Endometrium (tissue), 2 donors: ENCODE measurements around the gene STRA6.

Experiments
- FAIRE-seq: peaks from 2 replicates; lab custom pipeline; 2012; peaks lifted over from hg19 to GRCh38; lab: Jason Lieb, UNC
- donor health status: control.
- donor health status: control.

The STRA6 gene

DNA sequence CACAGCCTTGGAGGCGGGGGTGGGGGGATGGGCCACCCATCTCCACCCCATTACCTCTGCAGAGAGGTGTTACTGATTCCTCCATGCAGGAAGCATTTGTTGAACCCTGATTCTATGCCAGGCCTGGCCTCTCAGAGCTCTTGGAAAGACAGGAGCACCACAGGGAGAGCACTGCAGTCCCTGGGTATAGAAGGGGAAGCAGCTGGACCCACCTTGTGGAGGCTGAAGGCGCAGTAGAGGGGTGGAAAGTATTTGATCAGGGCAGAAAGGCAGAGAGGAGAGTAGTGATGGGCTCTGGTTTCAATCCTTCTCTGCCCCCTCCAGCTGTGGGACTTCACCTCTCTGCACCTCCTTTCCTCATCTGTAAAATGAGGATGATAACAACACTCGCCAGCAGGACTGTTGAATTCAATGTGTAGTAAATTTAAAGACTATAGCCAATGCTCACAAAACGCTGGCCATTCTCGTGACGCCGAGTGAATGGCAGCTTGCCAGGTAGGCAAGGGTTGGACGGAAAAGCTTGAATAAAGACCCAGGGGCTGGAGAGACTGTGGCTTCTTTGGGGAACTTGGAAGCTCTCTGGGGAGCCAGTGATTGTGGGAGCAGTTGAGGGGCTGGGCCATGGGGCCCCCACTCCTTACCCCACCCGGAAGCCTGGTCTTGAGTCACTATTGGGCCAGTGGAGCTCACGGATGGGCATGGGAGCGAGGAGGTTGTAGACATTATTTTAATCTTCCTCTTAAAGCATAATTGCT, 25.6 kb upstream of the STRA6 start:
- no peak for FAIRE-seq

GRCh38 chr15:74226761-74227540, 24.4 kb upstream of the STRA6 start:
- FAIRE-seq = no peak

- FAIRE-seq = no peak
These were observed 23.3 kb upstream of the STRA6 start for GRCh38 chr15:74225928-74226327.

GRCh38 chr15:74222240-74223119, 19.9 kb upstream of the STRA6 start:
- no peak for FAIRE-seq

- FAIRE-seq = no peak
These were observed 19.0 kb upstream of the STRA6 start for GRCh38 chr15:74221399-74222239.

DNA sequence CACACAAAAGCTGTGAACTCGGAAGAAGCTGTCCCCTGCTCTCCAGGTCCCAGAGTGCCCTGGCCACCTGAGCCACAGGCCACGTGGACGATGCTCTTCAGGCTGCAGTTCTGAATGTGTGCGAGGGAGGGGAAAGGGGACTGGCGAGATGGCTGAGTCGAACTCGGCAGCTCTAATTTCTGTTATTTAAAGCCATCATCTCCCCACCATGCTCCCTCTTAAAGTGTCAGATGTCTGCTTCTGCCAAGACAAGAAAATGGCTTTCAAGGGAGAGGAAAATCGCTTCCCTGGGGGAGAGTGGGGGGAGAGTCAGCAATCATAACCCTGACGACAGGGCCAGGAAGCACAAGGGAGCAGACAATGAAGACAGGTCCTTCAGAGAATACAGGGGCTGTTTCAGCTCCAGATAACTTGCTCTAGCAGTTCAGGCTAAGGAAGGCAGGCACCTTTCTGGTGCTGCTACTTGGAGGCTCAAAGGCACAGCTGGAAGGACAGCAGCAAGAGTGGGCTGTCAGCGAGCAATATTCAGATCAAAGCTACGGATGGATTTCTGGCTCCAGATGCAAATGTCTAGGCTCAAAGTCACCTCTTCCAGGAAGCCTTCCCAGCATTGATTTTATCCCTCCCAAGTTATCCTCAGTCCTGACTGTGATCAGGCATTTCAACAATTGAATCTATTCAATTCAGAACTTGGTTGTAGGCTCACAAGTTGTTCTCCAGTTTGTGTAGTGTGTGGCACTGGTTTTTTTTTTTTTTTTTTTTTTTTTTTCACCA, 18.1 kb upstream of the STRA6 start:
- FAIRE-seq = no peak

DNA sequence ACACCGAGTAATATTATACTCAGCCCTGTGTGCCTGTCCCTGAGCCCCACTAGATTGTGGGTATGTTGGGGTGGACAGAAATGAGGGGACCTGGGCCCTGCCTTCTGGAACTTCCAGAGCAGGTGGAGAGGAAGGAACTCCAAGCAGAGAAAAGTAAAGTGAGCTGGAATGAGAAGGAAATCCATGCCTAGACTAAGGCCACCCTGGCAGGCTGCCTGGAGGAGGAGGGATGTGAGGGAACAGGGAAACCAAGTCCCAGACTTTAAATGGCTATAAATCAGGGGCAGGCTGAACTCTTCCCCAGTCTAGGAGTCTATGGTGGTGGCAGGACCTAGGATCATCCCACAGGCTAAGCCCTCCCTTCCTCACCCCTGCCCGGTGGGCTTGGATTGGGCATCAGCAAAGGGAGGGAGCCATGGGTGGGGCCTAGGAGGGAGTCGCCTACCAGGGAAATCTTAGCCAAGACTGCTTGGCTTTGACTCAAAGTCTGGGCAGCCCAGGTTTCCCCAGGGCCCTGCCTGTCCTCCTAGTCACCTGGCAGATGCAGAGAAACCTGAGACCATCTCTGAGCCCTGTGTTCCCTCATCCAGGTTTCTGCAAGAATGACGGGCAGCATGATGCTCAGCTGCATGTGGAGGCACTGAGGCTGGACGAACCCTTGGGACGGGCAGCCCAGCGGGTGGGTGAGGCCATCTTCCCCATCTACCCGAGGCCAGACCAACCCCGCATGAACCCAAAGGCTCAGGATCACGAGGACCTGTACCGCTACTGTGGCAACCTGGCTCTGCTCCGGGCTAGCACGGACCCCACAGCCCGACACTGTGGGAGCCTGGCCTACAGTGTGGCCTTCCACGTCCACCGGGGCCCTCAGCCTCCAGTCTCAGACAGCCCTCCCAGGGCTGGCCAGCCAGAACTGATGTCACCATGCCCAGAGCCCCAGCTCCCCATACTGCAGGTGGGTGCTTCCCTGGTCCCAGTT, 15.6 kb upstream of the STRA6 start:
- no peak for FAIRE-seq

DNA sequence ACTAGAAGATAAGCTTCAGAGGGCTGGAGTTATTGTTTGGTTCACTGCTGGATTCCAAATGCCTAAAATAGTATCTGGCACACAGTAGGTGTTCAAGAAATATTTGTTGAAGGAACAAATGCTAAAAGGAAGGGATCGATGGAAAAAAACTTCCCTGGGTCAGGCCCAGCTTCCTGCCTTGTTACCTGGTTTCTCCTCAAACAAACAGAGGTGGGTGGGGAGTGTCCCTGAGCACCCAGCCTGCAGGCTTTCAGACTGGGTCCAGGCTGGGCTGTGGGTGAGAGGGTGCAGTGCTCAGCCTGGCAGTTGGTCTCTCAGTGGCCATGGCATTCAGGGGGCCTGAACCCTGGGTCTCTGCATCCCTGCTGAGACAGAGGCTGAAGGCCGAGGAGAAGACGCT, 14.4 kb upstream of the STRA6 start:
- no peak for FAIRE-seq

DNA sequence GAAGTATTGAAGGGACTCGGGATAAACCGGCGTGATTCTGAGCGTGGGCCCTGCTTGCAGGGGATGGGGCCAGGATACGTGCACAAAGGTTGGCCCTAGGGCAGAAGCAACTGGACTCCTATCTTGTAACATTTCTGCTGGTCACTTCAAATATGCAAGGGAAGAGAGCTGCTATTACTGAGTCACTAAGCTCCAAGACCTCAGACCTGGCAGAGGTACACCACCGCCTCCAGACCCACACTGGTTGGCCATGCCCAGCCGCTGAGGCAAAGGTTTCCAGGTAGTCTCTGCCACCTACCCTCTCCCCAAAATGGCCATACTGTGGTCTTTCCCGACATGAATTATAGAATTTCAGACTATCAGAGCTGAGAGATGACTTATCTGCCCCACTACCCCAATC, 13.4 kb upstream of the STRA6 start:
- FAIRE-seq = no peak

GRCh38 chr15:74214324-74215021, 11.9 kb upstream of the STRA6 start:
- no peak for FAIRE-seq

GRCh38 chr15:74213858-74214284, 11.3 kb upstream of the STRA6 start:
- FAIRE-seq = no peak

- no peak for FAIRE-seq
These were observed 9.9 kb upstream of the STRA6 start for GRCh38 chr15:74212494-74212893.

DNA sequence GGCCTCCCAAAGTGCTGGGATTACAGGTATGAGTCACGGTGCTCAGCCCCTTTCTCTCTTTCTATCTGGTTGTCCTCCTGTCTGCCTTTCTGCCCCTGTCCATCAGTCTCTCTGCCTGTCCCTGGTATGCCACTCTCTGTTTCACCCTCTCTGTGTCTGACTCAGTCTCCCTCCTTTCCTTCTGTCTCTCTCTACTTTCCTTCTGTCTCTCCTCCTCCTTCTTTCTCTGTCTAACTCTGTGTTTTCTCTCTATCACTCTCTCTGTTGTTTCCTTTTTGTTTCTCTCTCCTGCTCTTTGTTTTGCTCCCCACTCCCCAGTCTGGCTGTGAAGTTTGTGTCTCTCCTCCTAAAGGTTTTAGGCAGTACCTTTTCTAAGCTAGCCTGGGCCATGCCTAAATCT, 9.1 kb upstream of the STRA6 start:
- FAIRE-seq = no peak

- no peak for FAIRE-seq
These were observed 8.1 kb upstream of the STRA6 start for GRCh38 chr15:74210729-74211128.

GRCh38 chr15:74209997-74210671, 7.5 kb upstream of the STRA6 start:
- FAIRE-seq = no peak

- FAIRE-seq = no peak
These were observed 7.0 kb upstream of the STRA6 start for GRCh38 chr15:74209560-74209958.

DNA sequence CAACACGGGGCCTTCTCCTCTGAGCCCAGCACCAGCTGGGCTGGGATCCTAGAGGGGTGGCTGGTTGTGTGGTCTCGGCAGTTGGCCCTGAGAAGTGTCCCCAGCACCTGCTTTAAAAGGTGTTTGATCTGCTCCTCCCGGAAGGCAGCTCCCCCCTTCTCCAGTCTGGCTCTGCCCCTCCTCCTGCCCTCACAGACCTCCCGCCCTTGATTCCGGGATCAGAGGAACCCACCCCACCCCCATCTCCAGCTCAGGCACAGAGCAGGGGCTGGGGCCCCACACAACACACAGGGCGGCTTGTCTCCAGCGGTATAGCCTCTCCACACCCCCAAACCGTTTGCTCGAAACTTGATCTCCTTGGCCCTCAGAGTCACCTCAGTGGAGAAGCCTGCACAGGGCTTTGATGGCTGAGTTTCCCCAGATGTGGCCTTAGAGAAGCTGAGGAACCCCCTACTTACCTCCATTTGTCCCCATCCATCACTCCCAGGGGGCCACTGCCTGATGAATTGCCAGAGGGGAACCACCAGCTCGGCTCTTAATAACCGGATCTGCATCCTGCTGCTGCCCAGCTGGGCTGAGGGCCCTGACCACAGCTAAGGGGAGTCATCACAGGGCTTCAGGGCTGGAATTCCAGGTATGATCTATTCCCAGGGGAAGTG, 6.4 kb upstream of the STRA6 start:
- no peak for FAIRE-seq

GRCh38 chr15:74208496-74208895, 5.9 kb upstream of the STRA6 start:
- FAIRE-seq = no peak
